ENCODE measurements around the gene YWHAH.

The YWHAH gene

GRCh38 chr22:31952094-31952401, 7.7 kb downstream of the YWHAH start:
- no peak overlapping the region for H3K4me3 ChIP-seq (ENCODE audit: control insufficient read depth, low read depth, low read length)
- no peak for DNase-seq (ENCODE audit: low read depth)
- TF ChIP-seq CTCF (conservative IDR thresholded peaks at IDR 0.05; ENCODE audit: control insufficient read depth, insufficient read depth, low read depth, low read length): peak; percentile 12

- DNase-seq (ENCODE audit: low read depth): peak; percentile 92
- H3K4me3 ChIP-seq (ENCODE audit: control insufficient read depth, low read depth, low read length): no peak overlapping the region
- no peak for TF ChIP-seq CTCF (conservative IDR thresholded peaks at IDR 0.05; ENCODE audit: control insufficient read depth, insufficient read depth, low read depth, low read length)
Observed at GRCh38 chr22:31952472-31952871, 8.1 kb downstream of the YWHAH start.

- no peak for DNase-seq (ENCODE audit: low read depth)
- TF ChIP-seq CTCF (conservative IDR thresholded peaks at IDR 0.05; ENCODE audit: control insufficient read depth, insufficient read depth, low read depth, low read length): no peak
- no peak overlapping the region for H3K4me3 ChIP-seq (ENCODE audit: control insufficient read depth, low read depth, low read length)
Observed at GRCh38 chr22:31953261-31953660, 8.9 kb downstream of the YWHAH start.

GRCh38 chr22:31954535-31955523, 10.5 kb downstream of the YWHAH start:
- no peak for TF ChIP-seq CTCF (conservative IDR thresholded peaks at IDR 0.05; ENCODE audit: control insufficient read depth, insufficient read depth, low read depth, low read length)
- DNase-seq (ENCODE audit: low read depth): peak; percentile 77
- H3K4me3 ChIP-seq (ENCODE audit: control insufficient read depth, low read depth, low read length): no peak overlapping the region

GRCh38 chr22:31956360-31956759, 12.0 kb downstream of the YWHAH start:
- no peak for TF ChIP-seq CTCF (conservative IDR thresholded peaks at IDR 0.05; ENCODE audit: control insufficient read depth, insufficient read depth, low read depth, low read length)

GRCh38 chr22:31957970-31958594, 13.7 kb downstream of the YWHAH start:
- no peak overlapping the region for H3K4me3 ChIP-seq (ENCODE audit: control insufficient read depth, low read depth, low read length)
- no peak for TF ChIP-seq CTCF (conservative IDR thresholded peaks at IDR 0.05; ENCODE audit: control insufficient read depth, insufficient read depth, low read depth, low read length)
- no peak for DNase-seq (ENCODE audit: low read depth)

More at GRCh38 chr22:31956360-31956759, 12.0 kb downstream of the YWHAH start:
- H3K4me3 ChIP-seq (ENCODE audit: control insufficient read depth, low read depth, low read length): no peak overlapping the region
- no peak for DNase-seq (ENCODE audit: low read depth)

All from fibroblast of mammary gland (primary cell).